Forelimb muscle (tissue), 1 donor: ENCODE data around the gene CLIC4. TPM values are rescaled to one million over a fixed set of nuclear protein-coding genes. Genes with fewer than 3 reads are reported as not detected.
"Not testable (repeated sequence)": the region's sequence is repeated elsewhere in the genome, so short reads cannot be mapped to it uniquely, and the experiment has no call there.

Experiments used
- DNase-seq: peaks from one replicate; pipeline ENCODE4 v3.0.0-alpha.2; 2013; ENCODE audit warnings: low read depth
- polyA plus RNA-seq: library from polyadenylated mRNA; unstranded; fragments of 120-200 nt; gene quantifications from one replicate; pipeline ENCODE4 v1.2.1, GENCODE V29; 2013; ENCODE audit not compliant: insufficient read length

CLIC4 gene
- polyA plus RNA-seq, 1 donor, result 115 TPM

DNA sequence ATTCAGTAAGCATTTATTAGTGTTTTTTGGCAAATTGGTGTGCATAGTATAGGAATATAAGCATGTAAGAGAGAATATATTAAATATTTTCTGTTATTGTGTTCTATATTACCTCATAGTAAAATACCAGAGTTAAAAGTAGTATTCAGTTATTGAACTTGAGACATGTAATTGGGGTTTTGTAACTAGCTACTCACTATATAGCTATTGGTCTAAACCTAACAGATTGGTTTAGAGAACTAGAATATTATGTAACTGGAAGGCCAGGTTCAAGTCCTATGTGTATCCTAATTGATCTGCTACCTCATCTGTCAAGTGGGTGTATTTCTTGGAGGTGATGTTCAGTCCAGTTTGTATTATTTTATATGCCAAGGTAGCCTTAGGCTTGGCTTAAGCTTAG, 26.3 kb downstream of the CLIC4 start:
- DNase-seq, result no peak

DNA sequence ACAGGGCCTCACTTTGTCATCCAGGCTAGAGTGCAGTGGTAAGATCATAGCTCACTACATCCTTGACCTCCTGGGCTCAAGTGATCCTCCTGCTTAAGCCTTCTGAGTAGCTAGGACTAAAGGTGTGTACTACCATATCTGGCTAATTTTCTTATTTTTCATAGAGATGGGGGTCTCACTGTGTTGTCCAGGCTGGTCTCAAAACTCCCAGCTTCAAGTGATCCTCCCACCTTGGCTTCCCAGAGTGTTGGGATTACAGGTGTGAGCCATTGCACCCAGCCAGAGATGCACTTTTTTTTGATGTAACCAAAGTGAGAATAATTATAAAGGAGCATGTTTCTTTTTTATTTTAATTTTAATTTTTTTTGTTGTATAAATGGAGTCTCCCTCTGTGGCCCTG, 28.4 kb downstream of the CLIC4 start:
- no peak for DNase-seq

- no peak for DNase-seq
Observed at GRCh38 chr1:24775348-24775747, 30.1 kb downstream of the CLIC4 start.

DNA sequence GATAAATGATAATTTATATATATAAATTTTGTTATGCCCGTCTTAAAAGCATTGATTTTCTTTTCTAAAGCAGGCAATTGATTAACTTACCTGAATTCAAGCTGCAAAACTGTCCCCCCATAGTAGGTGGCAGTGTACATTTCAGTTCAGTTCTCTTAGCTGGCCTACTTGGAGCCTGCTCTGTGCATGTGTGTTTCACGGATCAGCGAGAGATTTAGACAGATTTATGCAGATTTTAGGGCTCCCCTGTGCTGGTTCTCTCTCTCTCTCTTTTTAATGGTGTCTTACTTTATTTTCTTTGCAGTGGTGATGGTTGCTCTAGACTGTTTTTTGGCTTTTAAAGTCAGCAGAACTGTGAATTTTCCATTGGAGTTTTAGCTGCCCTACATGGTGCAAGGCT, 30.7 kb downstream of the CLIC4 start:
- no peak for DNase-seq

DNA sequence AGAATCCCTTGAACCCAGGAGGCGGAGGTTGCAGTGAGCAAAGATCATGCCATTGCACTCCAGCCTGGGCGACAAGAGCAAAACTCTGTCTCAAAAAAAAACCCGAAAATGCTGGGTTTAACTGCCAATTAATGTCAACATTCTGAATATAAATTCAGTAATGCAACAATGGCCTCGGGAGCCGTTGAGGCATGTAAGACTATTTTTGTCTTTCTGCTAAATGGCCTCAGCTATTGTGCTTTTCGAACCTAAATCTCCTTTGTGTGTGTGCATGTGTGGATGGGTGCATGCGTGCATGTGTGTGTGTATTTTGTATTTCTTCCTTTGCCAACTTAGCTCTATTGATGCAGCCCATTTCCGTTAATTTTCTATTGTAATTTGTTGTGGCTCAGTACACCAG, 31.6 kb downstream of the CLIC4 start:
- no peak for DNase-seq

- no peak for DNase-seq
Observed at GRCh38 chr1:24778141-24778540, 32.9 kb downstream of the CLIC4 start.

DNA sequence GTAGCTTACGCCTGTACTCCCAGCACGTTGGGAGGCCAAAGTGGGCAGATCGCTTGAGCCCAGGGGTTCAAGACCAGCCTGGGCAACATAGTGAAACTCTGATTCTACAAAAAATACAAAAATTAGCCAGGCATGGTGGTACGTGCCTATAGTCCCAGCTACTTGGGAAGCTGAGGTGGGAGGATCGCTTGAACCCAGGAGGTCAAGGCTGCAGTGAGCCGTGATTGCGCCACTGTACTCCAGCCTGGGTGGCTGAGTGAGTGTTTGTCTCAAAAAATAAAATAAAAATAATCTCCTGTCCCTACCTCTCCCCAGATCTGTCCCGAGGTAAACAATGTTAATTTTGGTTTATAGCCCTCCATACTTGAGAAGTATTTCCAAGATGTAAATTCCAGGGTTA, 34.0 kb downstream of the CLIC4 start:
- DNase-seq, result not testable (repeated sequence)

DNA sequence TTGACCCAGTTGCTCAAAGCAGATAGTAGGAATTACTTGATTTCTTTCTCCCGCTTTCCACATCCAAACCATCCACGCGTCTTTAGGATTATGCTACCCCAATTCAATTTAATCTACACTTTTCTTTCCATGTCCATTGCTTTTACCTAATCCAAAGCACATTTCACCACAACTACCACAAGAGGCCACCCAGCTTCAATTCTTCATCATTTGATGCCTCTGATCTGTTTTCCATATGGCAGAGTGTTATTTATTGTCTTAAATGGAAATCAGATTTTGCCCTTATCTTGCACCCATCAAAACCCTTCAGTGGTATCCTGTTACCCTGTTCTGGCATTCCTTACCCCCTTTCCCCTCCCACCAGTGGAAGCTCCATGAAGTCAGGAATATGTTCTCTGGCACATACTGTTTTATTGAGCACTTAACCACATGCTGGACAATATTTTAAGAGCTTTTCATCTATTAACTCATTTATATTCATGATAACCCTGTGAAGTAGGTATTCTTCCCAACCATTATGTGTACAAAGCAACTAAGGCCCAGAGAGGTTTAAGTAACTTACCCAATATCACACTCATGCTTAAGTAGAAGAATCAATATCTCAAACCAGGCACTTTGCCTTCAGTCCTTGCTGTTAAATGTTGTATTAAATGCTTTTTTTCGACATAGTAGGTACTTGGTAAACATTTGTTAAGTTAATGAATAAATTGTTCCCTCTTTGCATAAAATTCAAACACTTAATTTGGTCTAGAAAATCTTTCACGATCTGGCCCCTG, 34.6 kb downstream of the CLIC4 start:
- no peak for DNase-seq

- not testable (repeated sequence) for DNase-seq
Observed at GRCh38 chr1:24780626-24781025, 35.4 kb downstream of the CLIC4 start.

DNA sequence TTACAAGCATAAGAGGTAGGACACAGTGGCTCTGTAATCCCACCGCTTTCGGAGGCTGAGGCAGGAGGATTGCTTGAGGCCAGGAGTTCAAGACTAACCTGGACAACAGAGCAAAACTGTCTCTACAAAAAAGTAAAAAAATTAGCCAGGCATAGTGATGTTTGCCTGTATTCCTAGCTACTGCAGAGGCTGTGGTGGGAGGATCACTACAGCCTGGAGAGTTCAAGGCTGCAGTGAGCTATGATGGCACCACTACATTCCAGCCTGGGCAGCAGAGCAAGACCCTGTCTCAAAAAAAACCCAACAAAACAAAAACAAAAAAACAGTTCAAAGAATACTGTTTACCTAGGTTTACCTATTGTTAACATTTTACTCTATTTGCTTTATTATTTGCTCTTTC, 37.4 kb downstream of the CLIC4 start:
- no peak for DNase-seq

DNA sequence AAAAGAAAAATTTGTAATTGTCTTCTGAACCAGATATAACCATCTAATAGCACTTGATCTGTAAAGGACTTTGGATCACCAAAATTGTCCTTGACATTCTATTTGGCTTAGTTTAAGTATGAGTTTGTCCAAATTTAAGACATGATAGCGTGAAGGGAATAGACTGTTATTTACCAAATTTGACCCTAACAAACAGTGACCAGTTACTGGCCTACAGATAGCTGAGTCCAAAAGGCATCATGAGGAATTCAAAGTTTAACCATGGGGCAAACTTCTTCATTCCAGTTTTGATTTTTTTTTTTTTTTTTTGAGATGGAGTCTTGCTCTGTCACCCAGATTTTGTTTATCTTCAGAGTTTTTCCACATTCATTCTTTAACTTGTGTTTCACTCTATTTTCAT, 38.5 kb downstream of the CLIC4 start:
- DNase-seq, result no peak

DNA sequence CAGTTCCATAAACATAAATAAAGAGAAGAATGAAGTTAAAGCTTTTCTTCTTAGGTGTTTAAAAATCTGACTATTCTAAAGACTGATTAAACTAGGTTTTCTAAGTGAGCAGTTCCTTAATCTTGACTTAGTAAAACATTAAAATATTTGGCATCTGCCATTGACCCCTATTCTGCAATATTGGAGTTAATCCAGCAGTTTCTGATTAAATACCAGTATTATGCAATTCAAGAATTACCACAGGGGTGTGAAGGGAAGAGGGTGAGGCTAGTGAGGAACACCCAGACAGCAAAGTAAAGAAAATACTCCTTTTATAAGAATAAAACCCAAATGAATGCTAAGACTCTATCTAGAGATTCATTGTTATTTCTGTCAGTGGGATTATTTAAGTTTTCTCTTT, 40.9 kb downstream of the CLIC4 start:
- no peak for DNase-seq

GRCh38 chr1:24790490-24790889, 45.2 kb downstream of the CLIC4 start:
- no peak for DNase-seq

- DNase-seq, result no peak
Observed at GRCh38 chr1:24793447-24794129, 48.3 kb downstream of the CLIC4 start.

DNA sequence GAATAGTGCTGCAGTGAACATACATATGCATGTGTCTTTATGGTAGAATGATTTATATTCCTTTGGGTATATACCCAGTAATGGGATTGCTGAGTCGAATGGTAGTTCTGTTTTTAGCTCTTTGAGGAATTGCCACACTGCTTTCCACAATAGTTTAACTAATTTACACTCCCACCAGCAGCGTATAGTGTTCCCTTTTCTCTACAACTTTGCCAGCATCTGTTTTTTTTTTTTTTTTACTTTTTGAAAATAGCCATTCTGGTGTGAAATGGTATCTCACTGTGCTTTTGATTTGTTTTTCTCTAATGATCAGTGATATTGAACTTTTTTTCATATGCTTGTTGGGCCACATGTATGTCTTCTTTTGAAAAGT, 48.9 kb downstream of the CLIC4 start:
- not testable (repeated sequence) for DNase-seq

GRCh38 chr1:24795236-24795635, 50.0 kb downstream of the CLIC4 start:
- no peak for DNase-seq

DNA sequence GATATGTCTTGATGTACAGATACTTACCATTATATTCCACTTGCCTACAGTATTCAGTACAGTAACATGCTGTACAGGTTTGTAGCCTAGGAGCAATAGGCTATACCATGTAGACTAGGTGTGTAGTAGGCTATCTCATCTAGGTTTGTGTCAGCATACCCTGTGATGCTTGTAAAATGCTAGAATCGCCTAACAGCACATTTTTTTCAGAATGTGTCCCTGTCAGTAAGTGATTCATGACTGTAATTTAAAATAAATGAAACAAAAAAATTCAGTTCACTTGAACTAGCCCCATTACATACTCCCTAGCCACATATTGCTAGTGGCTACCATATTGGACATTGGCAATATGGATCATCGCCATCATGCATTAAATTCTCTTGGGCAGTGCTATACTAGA, 51.3 kb downstream of the CLIC4 start:
- no peak for DNase-seq

DNA sequence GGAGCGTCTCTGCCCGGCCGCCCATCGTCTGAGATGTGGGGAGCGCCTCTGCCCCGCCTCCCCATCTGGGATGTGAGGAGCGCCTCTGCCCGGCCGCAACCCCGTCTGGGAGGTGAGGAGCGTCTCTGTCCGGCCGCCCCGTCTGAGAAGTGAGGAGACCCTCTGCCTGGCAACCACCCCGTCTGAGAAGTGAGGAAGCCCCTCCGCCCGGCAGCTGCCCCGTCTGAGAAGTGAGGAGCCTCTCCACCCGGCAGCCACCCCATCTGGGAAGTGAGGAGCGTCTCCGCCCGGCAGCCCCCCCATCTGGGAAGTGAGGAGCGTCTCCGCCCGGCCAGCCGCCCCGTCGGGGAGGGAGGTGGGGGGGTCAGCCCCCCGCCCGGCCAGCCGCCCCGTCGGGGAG, 54.0 kb downstream of the CLIC4 start:
- DNase-seq, result not testable (repeated sequence)

DNA sequence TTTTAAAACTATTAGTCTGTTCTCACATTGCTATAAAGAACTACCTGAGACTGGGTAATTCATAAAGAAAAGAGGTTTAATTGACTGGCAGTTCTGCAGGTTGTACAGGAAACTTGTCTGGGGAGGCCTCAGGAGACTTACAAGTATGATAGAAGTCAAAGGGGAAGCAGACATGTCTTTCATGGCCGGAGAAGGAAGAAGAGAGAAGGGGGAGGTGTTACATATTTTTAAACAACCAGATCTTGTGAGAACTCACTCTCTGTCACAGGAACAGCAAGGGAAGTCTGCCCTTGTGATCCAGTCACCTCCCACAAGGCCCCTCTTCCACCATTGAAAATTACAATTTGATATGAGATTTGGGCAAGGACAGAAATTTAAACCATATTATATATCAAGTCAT, 55.9 kb downstream of the CLIC4 start:
- DNase-seq, result no peak

DNA sequence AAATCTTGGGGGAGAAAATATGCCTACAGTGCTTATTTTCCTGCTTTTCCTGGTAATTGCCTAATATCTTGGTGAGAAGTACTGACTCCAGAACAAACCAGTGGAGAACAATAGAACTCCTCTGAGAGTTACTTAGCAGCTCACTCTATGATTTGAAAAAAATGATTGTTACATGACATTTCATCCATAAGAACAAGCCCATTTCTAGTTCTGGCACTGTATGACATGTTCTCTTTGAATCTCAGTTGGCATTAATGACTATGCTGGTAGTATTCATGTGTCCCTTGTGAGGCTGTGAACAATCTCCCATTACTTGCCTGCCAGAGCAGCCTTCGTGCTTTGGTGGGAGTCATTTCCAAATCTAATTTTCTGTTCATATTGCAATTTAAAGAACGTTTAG, 58.0 kb downstream of the CLIC4 start:
- DNase-seq, result no peak

GRCh38 chr1:24803987-24804530, 58.8 kb downstream of the CLIC4 start:
- DNase-seq, result no peak

DNA sequence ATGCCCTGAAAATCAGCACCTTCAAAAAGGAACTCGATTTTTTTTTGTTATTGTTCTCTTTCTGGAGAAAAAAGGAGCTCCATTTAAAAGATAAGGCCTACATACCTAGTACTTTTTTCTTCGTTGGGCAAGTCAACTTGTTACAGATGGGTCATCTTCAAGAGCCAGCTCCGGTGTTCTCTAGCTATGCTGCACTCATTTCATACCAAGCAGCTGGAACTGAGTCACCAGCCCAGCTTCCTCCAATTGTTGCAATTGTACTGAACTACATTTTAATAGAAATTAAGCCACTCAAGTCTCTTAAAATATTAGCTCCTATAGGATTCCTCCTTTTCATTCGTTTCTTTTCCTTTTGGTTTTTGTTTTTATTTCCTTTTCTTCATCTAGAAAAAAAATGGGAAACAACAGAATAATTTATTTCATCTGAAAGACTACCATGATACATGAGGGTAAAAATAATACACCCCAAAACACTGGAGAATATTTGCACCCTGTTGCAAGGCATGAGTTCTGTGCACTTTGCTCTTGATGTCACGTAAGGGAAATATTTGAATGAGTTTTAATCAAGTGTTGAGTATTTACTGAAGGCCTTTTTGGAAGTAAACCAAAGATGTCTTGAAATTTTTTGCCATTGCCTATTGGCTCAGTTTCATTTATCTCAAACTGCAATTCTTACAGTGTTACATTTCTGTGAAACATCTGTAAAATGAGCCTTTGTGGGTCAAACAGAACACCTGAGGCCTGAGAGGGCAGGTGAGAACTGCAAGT, 60.5 kb downstream of the CLIC4 start:
- no peak for DNase-seq

- no peak for DNase-seq
Observed at GRCh38 chr1:24806588-24806987, 61.3 kb downstream of the CLIC4 start.
